GM12878 (cell line): ENCODE results near the gene BFSP2. TPM values are rescaled to one million over a fixed set of nuclear protein-coding genes. Genes with fewer than 3 reads are reported as not detected.

Experiments
- ATAC-seq: fragments of 200-7000 bp; cut with Tn5 transposase; 3 replicates; pipeline ENCODE4 v1.9.1; 2020; ENCODE audit warnings: mild to moderate bottlenecking, moderate library complexity
- BruUV-seq: library from RNA; stranded (reverse); fragments of 400-500 nt; replicated peaks from 2 replicates; lab custom pipeline; 2021; lab: Mats Ljungman, UMichigan
- CTCF ChIA-PET: fragments of 300-600 bp; sonication (Branson Sonifier 250); formaldehyde crosslinking; extraction: SDS; loops from one replicate; lab custom pipeline; 2021; ENCODE audit warnings: inconsistent platforms; lab: Yijun Ruan, JAX
- POLR2A ChIA-PET: fragments of 350-600 bp; formaldehyde crosslinking; extraction: SDS; loops from one replicate; lab custom pipeline; 2021; ENCODE audit warnings: inconsistent platforms; lab: Charles Lee
- RAD21 ChIA-PET: fragments of 300-600 bp; sonication (Branson Sonifier 250); formaldehyde crosslinking; loops from one replicate; lab custom pipeline; 2023; ENCODE audit warnings: antibody characterized with exemption; ENCODE audit not compliant: unreplicated experiment; lab: Charles Lee
- SMC1A ChIA-PET: fragments of 300-600 bp; sonication (Branson Sonifier 250); formaldehyde crosslinking; loops from one replicate; lab custom pipeline; 2023; ENCODE audit not compliant: unreplicated experiment, uncharacterized antibody; lab: Charles Lee
- DNase-seq: peaks from one replicate; pipeline ENCODE4 v3.0.0-alpha.2; 2011; ENCODE audit warnings: low read depth, low spot score
- FAIRE-seq: peaks from 3 replicates; lab custom pipeline; 2011; peaks lifted over from hg19 to GRCh38; lab: Jason Lieb, UNC
- H2AFZ ChIP-seq: 2 replicates; pipeline ENCODE4 v1.6.0; 2011; ENCODE audit warnings: low read depth, low read length, control low read depth; ENCODE audit not compliant: control insufficient read depth
- H3K27ac ChIP-seq: 2 replicates; pipeline ENCODE4 v1.5.1; 2011; ENCODE audit warnings: control low read depth; ENCODE audit not compliant: control insufficient read depth, insufficient read depth
- H3K27me3 ChIP-seq, 2 experiments: replicated peaks in 1 of 2; 2 replicates each; pipeline versions ENCODE4 v1.6.0 to v1.6.1; 2011; ENCODE audit warnings: low read length in 1 of 2; ENCODE audit not compliant: control insufficient read depth in 2 of 2, insufficient read depth in 2 of 2
- H3K36me3 ChIP-seq, 2 experiments: 2 replicates each; pipeline ENCODE4 v1.5.1; 2011; ENCODE audit warnings: low read length in 1 of 2; ENCODE audit not compliant: control insufficient read depth in 2 of 2, insufficient read depth in 2 of 2
- H3K4me1 ChIP-seq: 2 replicates; pipeline ENCODE4 v1.6.1; 2011; ENCODE audit warnings: mild to moderate bottlenecking, low read length, moderate library complexity, mixed read lengths; ENCODE audit not compliant: control insufficient read depth, insufficient read depth
- H3K4me2 ChIP-seq: 2 replicates; pipeline ENCODE4 v1.6.0; 2011; ENCODE audit warnings: control low read depth; ENCODE audit not compliant: control insufficient read depth, insufficient read depth
- H3K4me3 ChIP-seq: fragments of 200-600 bp; sonication (generic); 2 replicates; pipeline ENCODE4 v1.5.1; 2016
- H3K79me2 ChIP-seq: 2 replicates; pipeline ENCODE4 v1.6.0; 2011; ENCODE audit warnings: low read length; ENCODE audit not compliant: control insufficient read depth, insufficient read depth
- H3K9ac ChIP-seq: 2 replicates; pipeline ENCODE4 v1.8.0; 2011; ENCODE audit warnings: low read length, control low read depth, mixed read lengths; ENCODE audit not compliant: control insufficient read depth, insufficient read depth
- H3K9me3 ChIP-seq: replicated peaks from 3 replicates; pipeline ENCODE4 v1.5.1; 2011; ENCODE audit warnings: mild to moderate bottlenecking, low read length; ENCODE audit not compliant: control insufficient read depth, insufficient read depth
- H4K20me1 ChIP-seq: 2 replicates; pipeline ENCODE4 v1.6.0; 2011; ENCODE audit not compliant: control insufficient read depth, insufficient read depth
- FOXK2 ChIP-seq: fragments of 450-650 bp; IDR thresholded peaks from 2 replicates; pipeline ENCODE4 v1.6.1; 2017; ENCODE audit warnings: mild to moderate bottlenecking, moderate library complexity
- IRF4 ChIP-seq: IDR thresholded peaks from 2 replicates; pipeline ENCODE4 v1.6.1; 2011; ENCODE audit warnings: low read depth, low read length
- KAT2A ChIP-seq: conservative IDR thresholded peaks from 2 replicates; pipeline ENCODE4 v1.6.1; 2011; ENCODE audit warnings: low read depth, low read length; ENCODE audit not compliant: control insufficient read depth
- MEF2A ChIP-seq: IDR thresholded peaks from 2 replicates; pipeline ENCODE4 v1.6.1; 2011; ENCODE audit warnings: low read depth, mild to moderate bottlenecking, low read length, moderate library complexity; ENCODE audit not compliant: insufficient read depth
- NFIC ChIP-seq: IDR thresholded peaks from 2 replicates; pipeline ENCODE4 v1.6.1; 2012; ENCODE audit warnings: low read depth, mild to moderate bottlenecking, inconsistent platforms, low read length, moderate library complexity
- NR2F1 ChIP-seq: fragments of 450-650 bp; conservative IDR thresholded peaks from 2 replicates; pipeline ENCODE4 v1.6.1; 2017; ENCODE audit warnings: mild to moderate bottlenecking
- TCF7 ChIP-seq: IDR thresholded peaks from 2 replicates; pipeline ENCODE4 v1.6.1; 2014; ENCODE audit warnings: antibody characterized with exemption, borderline replicate concordance
- WGBS: methylation state at CpG from one replicate; pipeline ENCODE4 v1.1.6; 2016; ENCODE audit warnings: low lambda C conversion rate; ENCODE audit not compliant: insufficient replicate concordance, insufficient coverage; ENCODE audit errors: missing lambda C conversion rate; 5-methylcytosine and 5-hydroxymethylcytosine counted together
- in situ Hi-C: fragments of 300-500 bp; cut with MboI; formaldehyde crosslinking; loops from 9 replicates; pipeline ENCODE4 v1.14.3; 2018; ENCODE audit warnings: mixed read lengths
- intact Hi-C: fragments of 100-400 bp; cut with micrococcal nuclease; formaldehyde crosslinking; loops from one replicate; pipeline ENCODE4 v1.14.2; 2022; ENCODE audit not compliant: unreplicated experiment
- polyA plus RNA-seq, 11 experiments: library from polyadenylated mRNA; depleted of rRNA in 4 of 11; unstranded in 6 of 11; stranded (reverse) in 5 of 11; fragments of >200 nt; fragmentation: Nextera tagmentation in 4 of 11; fragmentation: Illumina TruSeq in 1 of 11; extraction: Ambion mirVana in 4 of 11; extraction: Trizol in 1 of 11; gene quantifications; 1 replicate in 1 of 11; 2 replicates in 10 of 11; pipeline versions ENCODE4 v1.2.1 to v1.2.3, GENCODE V29; 2011 to 2016; ENCODE audit warnings: inconsistent platforms in 2 of 11, missing spikeins in 2 of 11, low read depth in 1 of 11
- total RNA-seq, 4 experiments: library from RNA; depleted of rRNA in 3 of 4; stranded (reverse); fragments of >200 nt in 3 of 4; fragmentation: Illumina TruSeq in 1 of 4; extraction: Trizol in 1 of 4; gene quantifications; 2 replicates each; pipeline versions ENCODE4 v1.2.1 to v1.2.3, GENCODE V29; 2013 to 2021
- TF ChIP-seq, protein P1 (sequence below): fragments of 450-650 bp; formaldehyde crosslinking; IDR thresholded peaks from 2 replicates; pipeline ENCODE4 v1.5.0; 2022; ENCODE audit warnings: mild to moderate bottlenecking, missing genetic modification characterization
- TF ChIP-seq, protein P2 (sequence below): fragments of 450-650 bp; IDR thresholded peaks from 2 replicates; pipeline ENCODE4 v1.6.1; 2017; ENCODE audit warnings: low read depth, mild to moderate bottlenecking, moderate library complexity

Gene BFSP2
- total and polyA plus RNA-seq, 10 of the 15 experiments (the other 5 are each of a cell fraction or from before 2014, with no cell fraction given), result 1.5 to 20.4 (median 7.3) TPM

DNA sequence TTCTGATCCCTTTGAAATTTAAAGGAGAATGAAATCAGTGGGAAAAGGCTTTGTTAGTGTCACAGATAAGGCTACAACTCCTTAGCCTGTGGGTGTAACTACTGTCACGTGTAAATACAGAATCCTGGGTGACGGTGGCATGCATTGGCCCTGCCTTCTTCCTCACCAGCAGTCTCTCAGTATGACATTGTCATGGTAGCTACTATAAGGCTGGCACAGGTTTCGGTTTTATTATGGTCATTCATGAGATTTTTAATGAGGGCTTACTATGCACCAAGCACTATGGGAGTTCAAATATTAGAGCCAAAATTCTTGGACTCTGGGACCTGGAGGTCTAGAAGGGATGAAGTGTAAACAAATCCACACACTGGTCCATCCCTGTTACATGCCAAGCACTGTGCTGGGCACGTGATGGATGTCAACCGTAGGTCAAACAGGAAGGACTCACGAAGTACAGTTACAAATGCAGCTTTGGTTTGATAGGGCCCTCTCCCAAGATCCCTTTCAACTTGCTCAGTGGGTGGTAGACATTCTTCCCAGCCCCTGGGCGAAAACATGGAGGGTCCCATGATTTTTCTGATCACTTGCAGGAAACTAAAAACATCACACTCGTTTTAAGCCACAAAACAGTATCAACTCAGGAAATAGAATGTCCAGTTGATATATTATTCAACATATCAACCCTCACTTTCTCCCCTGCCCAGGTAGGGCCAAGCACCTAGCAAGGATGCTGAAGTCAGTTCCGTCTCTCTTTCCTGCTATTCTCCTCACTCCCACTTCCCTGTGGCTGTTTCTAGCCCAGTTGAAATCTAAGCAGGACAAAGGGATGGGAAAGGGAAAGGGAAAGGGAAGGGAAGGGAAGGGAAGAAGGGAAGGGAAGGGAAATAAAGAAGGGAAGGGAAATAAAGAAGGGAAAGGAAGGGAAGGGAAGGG is 25.3 kb downstream of the BFSP2 start (continued):
- TF ChIP-seq NFIC (no peak), MEF2A (no peak), IRF4 (no peak), KAT2A (no peak), FOXK2 (no peak)
- TF ChIP-seq, all 136 proteins: peak for 8

DNA sequence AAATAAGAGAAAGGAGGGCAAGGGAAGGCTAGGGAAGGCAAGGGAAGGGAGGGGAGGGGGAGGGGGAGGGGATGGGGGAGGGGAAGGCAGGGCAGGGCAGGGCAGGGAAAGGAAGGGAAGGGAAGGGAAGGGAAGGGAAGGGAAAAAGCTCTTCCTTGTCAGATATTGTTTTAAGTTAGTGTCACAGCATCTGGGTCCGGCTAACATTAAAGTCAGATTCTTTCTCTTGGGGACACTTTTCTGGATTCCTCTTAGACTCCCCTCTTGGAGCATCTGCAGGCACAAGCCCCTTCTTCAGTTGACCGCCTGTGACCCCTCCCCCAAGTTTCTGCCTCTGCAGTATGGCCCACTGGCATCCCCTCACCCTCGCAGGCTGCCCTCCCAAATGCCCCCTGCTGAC is 26.0 kb downstream of the BFSP2 start:
- Histone ChIP-seq H3K27ac (no peak overlapping the region), H3K9me3 (no peaks in the 10 kb centered on the region), H4K20me1 (no peaks in the 10 kb centered on the region), H3K4me2 (no peak overlapping the region), H3K79me2 (no peaks in the 10 kb centered on the region), H3K9ac (no peak overlapping the region), H3K27me3 (peaks cover 0 to 4% of the 10 kb centered on the region in 2 experiments; a peak in 1 of 4 replicates), H2AFZ (no peak overlapping the region), H3K4me3 (no peak overlapping the region), H3K36me3 (no peaks in the 10 kb centered on the region), H3K4me1 (peaks cover 5% of the 10 kb centered on the region; the same call in 1 of the 2 replicates)
- POLR2A ChIA-PET, result no interaction called here
- DNase-seq (no peak), ATAC-seq (no peak), FAIRE-seq (no peak)
- TF ChIP-seq TCF7, result no peak
- TF ChIP-seq NR2F1, result no peak
- TF ChIP-seq, protein P1, sequence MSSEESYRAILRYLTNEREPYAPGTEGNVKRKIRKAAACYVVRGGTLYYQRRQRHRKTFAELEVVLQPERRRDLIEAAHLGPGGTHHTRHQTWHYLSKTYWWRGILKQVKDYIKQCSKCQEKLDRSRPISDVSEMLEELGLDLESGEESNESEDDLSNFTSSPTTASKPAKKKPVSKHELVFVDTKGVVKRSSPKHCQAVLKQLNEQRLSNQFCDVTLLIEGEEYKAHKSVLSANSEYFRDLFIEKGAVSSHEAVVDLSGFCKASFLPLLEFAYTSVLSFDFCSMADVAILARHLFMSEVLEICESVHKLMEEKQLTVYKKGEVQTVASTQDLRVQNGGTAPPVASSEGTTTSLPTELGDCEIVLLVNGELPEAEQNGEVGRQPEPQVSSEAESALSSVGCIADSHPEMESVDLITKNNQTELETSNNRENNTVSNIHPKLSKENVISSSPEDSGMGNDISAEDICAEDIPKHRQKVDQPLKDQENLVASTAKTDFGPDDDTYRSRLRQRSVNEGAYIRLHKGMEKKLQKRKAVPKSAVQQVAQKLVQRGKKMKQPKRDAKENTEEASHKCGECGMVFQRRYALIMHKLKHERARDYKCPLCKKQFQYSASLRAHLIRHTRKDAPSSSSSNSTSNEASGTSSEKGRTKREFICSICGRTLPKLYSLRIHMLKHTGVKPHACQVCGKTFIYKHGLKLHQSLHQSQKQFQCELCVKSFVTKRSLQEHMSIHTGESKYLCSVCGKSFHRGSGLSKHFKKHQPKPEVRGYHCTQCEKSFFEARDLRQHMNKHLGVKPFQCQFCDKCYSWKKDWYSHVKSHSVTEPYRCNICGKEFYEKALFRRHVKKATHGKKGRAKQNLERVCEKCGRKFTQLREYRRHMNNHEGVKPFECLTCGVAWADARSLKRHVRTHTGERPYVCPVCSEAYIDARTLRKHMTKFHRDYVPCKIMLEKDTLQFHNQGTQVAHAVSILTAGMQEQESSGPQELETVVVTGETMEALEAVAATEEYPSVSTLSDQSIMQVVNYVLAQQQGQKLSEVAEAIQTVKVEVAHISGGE (CRISPR knock-in tag), result no peak
- TF ChIP-seq, protein P2, sequence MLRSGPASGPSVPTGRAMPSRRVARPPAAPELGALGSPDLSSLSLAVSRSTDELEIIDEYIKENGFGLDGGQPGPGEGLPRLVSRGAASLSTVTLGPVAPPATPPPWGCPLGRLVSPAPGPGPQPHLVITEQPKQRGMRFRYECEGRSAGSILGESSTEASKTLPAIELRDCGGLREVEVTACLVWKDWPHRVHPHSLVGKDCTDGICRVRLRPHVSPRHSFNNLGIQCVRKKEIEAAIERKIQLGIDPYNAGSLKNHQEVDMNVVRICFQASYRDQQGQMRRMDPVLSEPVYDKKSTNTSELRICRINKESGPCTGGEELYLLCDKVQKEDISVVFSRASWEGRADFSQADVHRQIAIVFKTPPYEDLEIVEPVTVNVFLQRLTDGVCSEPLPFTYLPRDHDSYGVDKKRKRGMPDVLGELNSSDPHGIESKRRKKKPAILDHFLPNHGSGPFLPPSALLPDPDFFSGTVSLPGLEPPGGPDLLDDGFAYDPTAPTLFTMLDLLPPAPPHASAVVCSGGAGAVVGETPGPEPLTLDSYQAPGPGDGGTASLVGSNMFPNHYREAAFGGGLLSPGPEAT, result no peak
- SMC1A ChIA-PET, result interaction anchor here (0.7 to 2.4 kb wide), 3 partner anchors 9 to 385 kb away, joined by 3 to 13 read pairs (median 4); no protein-coding TSS in a partner anchor
- CTCF ChIA-PET, result interaction anchor here (0.7 kb wide), 1 partner anchor 142 kb away, joined by 3 read pairs; no protein-coding TSS in a partner anchor
- RAD21 ChIA-PET, result no interaction called here
- no TSS peak for BruUV-seq
- intact Hi-C loops (loop anchor here (5.0 kb wide), 1 partner anchor 501 kb away; no protein-coding TSS in a partner anchor), in situ Hi-C loops (no loop called here)
- 56% methylated on average over 3 of the region's 3 CpGs for WGBS
